GM19099 (cell line): Measurements from ENCODE around the gene WIPF3.

ENCODE experiments used
- POLR2A ChIP-seq: IDR thresholded peaks from 3 replicates; pipeline ENCODE4 v1.6.1; 2011; ENCODE audit warnings: low read depth; ENCODE audit not compliant: insufficient read length; ENCODE audit errors: extremely low read depth

Gene WIPF3

DNA sequence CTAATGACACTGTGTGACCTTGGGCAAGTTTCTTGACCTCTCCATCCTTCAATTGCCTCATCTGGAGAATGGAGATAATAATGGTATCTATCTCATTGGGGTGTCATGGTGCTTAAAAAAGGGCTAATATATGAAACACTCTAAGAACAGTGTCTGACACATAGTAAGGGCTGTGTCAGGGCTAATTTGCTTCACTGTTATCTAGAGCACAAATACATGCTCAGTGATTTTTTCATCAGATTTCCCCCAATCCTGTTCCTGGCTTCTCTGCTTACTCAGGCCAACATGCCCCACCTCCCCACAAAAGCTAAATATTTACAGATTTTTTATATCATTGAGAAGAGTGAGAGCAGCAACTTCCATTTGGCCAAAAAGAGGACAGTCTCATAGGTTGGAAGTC lies 20.6 kb downstream of the WIPF3 start:
- no peak for TF ChIP-seq POLR2A

DNA sequence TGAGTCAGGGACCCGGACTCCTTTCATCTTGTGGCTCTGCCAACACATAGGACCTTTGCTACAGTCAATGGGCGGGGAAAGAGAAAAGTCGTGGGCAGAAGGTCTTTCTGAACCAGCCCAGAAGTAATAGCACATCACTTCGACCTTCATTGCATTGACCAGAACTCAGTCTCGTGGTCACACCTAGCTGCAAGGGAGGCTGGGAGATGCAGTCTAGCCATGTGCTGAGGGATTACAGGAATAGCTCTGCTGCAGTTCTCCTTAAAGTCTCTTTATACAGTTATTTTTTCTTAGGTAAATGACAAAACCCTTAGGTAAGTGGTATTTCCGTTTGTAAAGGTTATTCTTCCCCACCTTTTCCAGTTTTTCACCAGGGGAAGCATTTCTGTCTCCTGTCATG lies 25.4 kb downstream of the WIPF3 start:
- no peak for TF ChIP-seq POLR2A

- TF ChIP-seq POLR2A, result no peak
Observed at GRCh38 chr7:29833929-29834328, 27.6 kb downstream of the WIPF3 start.

GRCh38 chr7:29835718-29836117 lies 29.4 kb downstream of the WIPF3 start:
- TF ChIP-seq POLR2A, result no peak

GRCh38 chr7:29839302-29839701 lies 33.0 kb downstream of the WIPF3 start:
- no peak for TF ChIP-seq POLR2A

DNA sequence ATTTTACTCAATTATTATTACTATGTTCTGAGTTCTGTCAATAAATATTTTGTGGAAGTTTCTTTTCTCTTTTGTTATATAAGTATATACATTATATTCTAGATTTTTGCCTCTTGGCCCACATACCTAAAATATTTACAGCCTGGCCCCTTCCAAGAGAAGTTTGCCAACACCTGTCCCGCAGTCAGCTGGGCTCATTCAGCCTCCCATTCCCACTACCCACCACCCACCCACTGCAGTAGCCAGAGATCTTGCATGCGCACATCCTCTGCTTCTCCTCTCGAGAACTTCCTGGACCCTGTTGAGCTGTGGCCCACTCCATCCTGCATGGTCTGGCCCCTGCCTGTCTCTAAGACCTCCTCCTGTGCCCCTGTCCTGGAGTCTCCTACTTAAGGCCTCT lies 33.6 kb downstream of the WIPF3 start:
- no peak for TF ChIP-seq POLR2A

DNA sequence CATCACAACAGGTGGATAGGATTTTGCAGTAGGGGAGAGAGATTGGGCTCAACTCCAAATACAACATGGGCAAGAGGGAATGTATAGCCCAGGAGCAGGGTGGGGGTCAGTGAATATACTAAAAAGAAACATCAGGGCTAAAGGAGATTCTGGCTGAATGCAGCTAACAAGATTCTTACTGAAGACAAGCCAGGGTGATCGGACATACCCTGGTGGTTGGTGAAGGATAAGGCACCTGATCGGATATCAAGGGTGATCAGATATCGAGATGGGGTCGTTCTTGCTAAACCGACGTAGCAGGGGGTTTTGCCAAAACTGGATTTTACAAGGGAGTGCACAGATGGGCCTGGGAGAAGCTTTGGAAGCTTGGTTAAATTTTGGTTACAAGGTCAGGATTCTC lies 34.4 kb downstream of the WIPF3 start:
- no peak for TF ChIP-seq POLR2A

DNA sequence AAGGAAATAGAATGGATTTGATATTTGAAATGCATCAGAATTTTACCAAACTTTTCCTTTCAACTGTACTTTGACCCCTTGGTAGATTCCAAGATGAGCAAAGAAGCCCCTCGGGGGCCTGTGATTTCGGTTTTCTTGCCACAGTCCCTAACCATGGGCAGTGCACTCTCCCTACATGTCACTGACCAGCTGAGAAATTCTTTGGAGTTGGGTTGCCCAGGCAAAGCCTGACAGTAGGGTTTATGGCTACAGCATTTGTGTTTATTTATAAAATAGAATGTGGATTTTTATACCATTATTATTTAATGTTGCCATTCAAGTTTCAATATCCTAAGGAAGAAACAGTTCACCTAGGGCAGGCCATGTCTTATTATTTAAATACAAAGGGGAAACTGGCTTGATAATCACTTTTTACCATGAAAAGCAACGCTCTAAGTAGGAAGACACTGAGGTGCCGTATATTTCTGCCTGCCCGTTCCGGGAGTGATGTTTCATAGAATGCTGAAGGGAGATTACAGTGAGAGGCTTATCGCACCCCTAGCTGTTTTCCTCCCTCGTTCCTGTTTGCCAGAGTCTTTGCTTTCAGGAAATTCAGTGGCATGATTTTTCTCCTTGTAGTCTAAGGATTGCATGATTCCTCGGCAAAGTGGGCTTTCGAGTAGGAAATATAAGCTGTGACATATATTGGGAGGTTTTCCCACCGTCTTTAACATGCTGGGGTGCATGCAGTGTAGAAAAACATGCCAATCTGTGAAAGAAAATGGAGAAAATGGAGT lies 35.8 kb downstream of the WIPF3 start:
- TF ChIP-seq POLR2A, result no peak

- no peak for TF ChIP-seq POLR2A
Observed at GRCh38 chr7:29843093-29843492, 36.8 kb downstream of the WIPF3 start.

GRCh38 chr7:29843726-29844125 lies 37.4 kb downstream of the WIPF3 start:
- no peak for TF ChIP-seq POLR2A

GRCh38 chr7:29844559-29844958 lies 38.3 kb downstream of the WIPF3 start:
- TF ChIP-seq POLR2A, result no peak

DNA sequence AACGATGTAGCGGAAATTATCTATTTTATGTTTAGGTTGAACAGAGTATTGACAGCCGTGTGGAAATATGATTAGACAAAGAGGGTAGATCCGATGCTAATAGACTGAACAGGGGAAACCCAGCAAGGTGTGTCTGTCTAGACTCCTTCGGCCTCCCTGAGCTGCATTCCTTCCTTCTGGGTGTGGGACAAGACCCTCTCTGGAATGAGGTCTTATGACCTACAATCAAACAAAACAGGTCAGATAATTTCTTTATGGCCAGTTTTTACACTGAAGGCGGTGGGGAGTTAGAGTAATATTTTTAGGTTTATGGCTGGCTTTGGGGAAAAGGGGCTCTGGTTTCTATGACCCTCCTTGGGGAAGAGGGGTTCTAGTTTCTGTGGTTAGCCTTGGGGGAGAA lies 41.2 kb downstream of the WIPF3 start:
- TF ChIP-seq POLR2A, result no peak

DNA sequence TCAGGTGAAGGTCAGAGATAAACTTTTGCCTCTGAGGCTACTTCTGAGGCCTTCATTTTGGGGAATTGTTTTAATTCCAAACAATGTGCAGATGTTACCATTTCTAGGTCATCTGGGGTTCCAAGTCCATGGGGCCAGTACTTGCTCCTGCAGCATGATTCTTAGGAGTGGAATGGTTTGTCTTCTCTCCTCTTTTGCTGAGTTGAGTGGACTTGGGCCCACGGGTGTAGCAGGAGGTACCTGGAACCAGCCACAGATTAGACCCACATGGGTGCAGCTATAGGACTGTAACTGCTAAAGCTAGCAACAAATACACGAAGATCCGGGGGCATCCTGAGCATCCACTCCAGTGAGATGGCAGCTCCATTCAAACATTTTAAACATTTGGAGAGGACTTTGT lies 41.6 kb downstream of the WIPF3 start:
- TF ChIP-seq POLR2A, result no peak

GRCh38 chr7:29848941-29849340 lies 42.6 kb downstream of the WIPF3 start:
- no peak for TF ChIP-seq POLR2A

GRCh38 chr7:29851487-29851886 lies 45.2 kb downstream of the WIPF3 start:
- TF ChIP-seq POLR2A, result no peak

- TF ChIP-seq POLR2A, result no peak
Observed at GRCh38 chr7:29852457-29852856, 46.1 kb downstream of the WIPF3 start.

DNA sequence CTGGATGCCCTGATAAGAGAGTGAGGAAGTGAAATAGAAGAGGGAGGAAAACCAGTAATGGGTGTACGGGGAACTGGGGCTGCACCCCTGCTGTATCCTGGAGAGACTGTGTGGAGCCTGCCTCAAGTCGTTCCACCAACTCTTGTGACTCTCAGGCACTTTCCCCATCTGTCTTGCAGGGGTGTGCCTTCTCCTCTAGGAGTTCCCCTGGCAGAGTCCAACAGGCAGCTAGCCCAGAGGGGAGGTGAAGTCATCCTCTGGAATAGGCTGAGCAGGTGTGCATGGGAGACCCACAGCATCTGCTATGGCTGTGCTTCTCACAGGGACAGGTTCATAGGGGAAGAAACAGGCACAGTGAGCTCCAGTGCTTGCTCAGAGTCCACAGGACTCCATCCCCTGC lies 46.8 kb downstream of the WIPF3 start:
- no peak for TF ChIP-seq POLR2A
